ENCODE data around the gene NNT. TPM values are rescaled to one million over a fixed set of nuclear protein-coding genes. Genes with fewer than 3 reads are reported as not detected.
"Not testable (repeated sequence)": the region's sequence is repeated elsewhere in the genome, so short reads cannot be mapped to it uniquely, and the experiment has no call there.

NNT gene
- total RNA-seq, 1 donor: 80.3 TPM

- no peak for DNase-seq (ENCODE audit: low read depth)
- no peak for TF ChIP-seq CTCF (IDR thresholded peaks at IDR 0.05; ENCODE audit: insufficient read depth, low read depth, low read length)
- H3K4me3 ChIP-seq (ENCODE audit: low read depth, low read length): no peak overlapping the region
Measured at GRCh38 chr5:43731573-43731972, 128.6 kb downstream of the NNT start.

- H3K4me3 ChIP-seq (ENCODE audit: low read depth, low read length): not testable (repeated sequence)
Measured at GRCh38 chr5:43745923-43746548, 143.1 kb downstream of the NNT start.

GRCh38 chr5:43750809-43751208, 147.8 kb downstream of the NNT start:
- no peak for TF ChIP-seq CTCF (IDR thresholded peaks at IDR 0.05; ENCODE audit: insufficient read depth, low read depth, low read length)
- DNase-seq (ENCODE audit: low read depth): no peak
- H3K4me3 ChIP-seq (ENCODE audit: low read depth, low read length): no peak overlapping the region

More at GRCh38 chr5:43745923-43746548, 143.1 kb downstream of the NNT start:
- not testable (repeated sequence) for DNase-seq (ENCODE audit: low read depth)

GRCh38 chr5:43753069-43753468, 150.1 kb downstream of the NNT start:
- no peak for DNase-seq (ENCODE audit: low read depth)

More at GRCh38 chr5:43753069-43753468, 150.1 kb downstream of the NNT start:
- H3K4me3 ChIP-seq (ENCODE audit: low read depth, low read length): no peak overlapping the region
- peak; percentile 33 for TF ChIP-seq CTCF (IDR thresholded peaks at IDR 0.05; ENCODE audit: insufficient read depth, low read depth, low read length)

Other genes starting within 250 kb of the NNT start
- gene CCL28, start 190.8 kb upstream of the NNT start, total RNA-seq: 1.3 TPM in 2 replicates
- 13.2 and 21.2 TPM in 2 replicates for gene TMEM267, start 119.3 kb upstream of the NNT start, total RNA-seq
- 3.9 and 7.8 TPM in 2 replicates for gene C5orf34, start 88.0 kb upstream of the NNT start, total RNA-seq
- 91.2 and 123 TPM in 2 replicates for gene PAIP1, start 46.1 kb upstream of the NNT start, total RNA-seq

All from fibroblast of villous mesenchyme (primary cell).